Central memory CD8-positive, alpha-beta T cell (primary cell): ENCODE data around the gene DDX42.
A peak's percentile ranks its signal among the peaks of the same experiment; 100 is the strongest.

Source experiments
- ATAC-seq: fragments of 150-1000 bp; cut with Tn5 transposase; replicated peaks from 2 replicates; pipeline ENCODE4 v1.10.0; 2022; ENCODE audit warnings: mild to moderate bottlenecking, moderate FRiP score, moderate number of reproducible peaks; ENCODE audit not compliant: poor library complexity, severe bottlenecking; ENCODE audit errors: extremely low read depth
- DNase-seq, 2 donors: peaks; one replicate each; pipeline ENCODE4 v3.0.0; 2021; ENCODE audit warnings: low spot score in 2 of 2
- H3K27ac Mint-ChIP-seq: one replicate; pipeline ENCODE4 v1.8.0; 2022; ENCODE audit warnings: low read depth, mild to moderate bottlenecking, moderate library complexity, mixed read lengths
- H3K27me3 Mint-ChIP-seq: one replicate; pipeline ENCODE4 v1.8.0; 2022; ENCODE audit warnings: mixed read lengths
- H3K36me3 Mint-ChIP-seq: one replicate; pipeline ENCODE4 v1.8.0; 2022; ENCODE audit warnings: mild to moderate bottlenecking, moderate library complexity, mixed read lengths; ENCODE audit not compliant: insufficient read depth
- H3K4me1 Mint-ChIP-seq: one replicate; pipeline ENCODE4 v1.8.0; 2022; ENCODE audit warnings: mixed read lengths
- H3K4me3 Mint-ChIP-seq: one replicate; pipeline ENCODE4 v1.8.0; 2022; ENCODE audit warnings: mild to moderate bottlenecking, moderate library complexity, mixed read lengths
- H3K9me3 Mint-ChIP-seq: one replicate; pipeline ENCODE4 v1.8.0; 2022; ENCODE audit warnings: mixed read lengths

Gene DDX42

DNA sequence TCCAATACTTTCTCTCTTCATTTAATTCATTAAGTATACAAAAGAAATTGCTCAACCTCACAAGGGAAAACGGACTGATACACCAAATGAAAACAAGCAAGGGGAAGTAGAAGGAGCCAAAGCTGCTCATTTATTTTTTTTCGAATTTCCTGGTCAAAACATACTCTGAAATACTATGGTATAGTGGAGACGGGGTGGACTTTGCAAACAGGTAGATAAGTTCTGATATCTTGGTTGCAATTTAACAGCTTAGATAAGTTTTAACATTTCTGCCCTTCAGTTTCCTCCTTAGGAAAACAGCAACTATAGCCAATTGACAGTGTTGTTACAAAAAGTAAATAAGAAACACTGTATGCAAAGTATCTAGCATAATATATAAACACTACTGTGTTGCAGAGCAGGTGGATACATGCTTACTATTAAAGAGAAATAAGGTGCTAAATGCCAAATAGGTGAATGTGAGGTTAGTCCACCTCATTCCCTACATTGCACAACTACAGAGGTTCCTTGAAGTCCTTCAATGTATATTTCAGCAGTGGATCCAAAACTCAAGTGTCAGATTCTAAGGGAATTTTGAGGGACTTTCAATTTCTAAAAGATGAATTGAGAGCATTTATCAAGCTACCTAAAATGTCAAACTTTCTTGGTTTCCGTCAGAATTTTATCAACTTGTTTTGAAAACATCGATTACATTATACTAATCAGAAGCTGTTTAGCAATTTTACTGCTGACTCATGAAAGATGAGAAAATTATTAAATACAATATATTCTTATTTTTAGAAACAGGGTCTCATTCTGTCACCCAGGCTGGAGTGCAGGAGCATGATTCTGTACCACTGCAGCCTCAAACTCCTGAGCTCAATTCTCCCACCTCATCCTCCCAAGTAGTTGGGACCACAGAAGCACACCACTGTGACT, 11.6 kb upstream of the DDX42 start:
- H3K36me3 Mint-ChIP-seq, result peaks cover 68% of the 10 kb centered on the region

DNA sequence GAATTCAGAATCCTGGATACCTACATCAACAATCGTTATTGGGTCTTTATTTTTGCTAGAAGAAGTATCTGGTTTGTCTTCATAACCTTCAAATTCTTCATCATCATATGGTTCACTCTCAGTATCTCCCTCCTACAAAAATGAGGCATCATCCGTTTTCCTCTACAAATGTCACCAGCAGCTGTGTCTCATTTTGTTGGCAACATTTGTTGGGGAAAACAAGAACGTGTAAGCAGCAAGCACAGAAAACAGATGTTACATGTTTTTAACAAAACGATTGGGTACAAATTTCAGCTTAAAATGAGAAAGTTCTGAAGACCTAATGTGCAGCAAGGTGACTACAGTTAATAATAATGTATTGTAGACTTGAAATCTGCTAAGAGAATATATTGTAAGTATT, 9.3 kb upstream of the DDX42 start:
- H3K27ac Mint-ChIP-seq, result no peak overlapping the region
- H3K36me3 Mint-ChIP-seq, result peaks cover 57% of the 10 kb centered on the region
- H3K9me3 Mint-ChIP-seq, result no peaks in the 10 kb centered on the region
- H3K4me3 Mint-ChIP-seq, result no peak overlapping the region
- no peaks in the 10 kb centered on the region for H3K27me3 Mint-ChIP-seq
- H3K4me1 Mint-ChIP-seq, result peaks cover 28% of the 10 kb centered on the region
- no peak for ATAC-seq
- DNase-seq, result no peak

More for the DNA sequence above, 11.6 kb upstream of the DDX42 start:
- H3K4me1 Mint-ChIP-seq, result peaks cover 16% of the 10 kb centered on the region
- no peak overlapping the region for H3K4me3 Mint-ChIP-seq
- no peaks in the 10 kb centered on the region for H3K9me3 Mint-ChIP-seq
- DNase-seq, result no peak
- ATAC-seq, result no peak
- no peak overlapping the region for H3K27ac Mint-ChIP-seq
- H3K27me3 Mint-ChIP-seq, result no peaks in the 10 kb centered on the region

DNA sequence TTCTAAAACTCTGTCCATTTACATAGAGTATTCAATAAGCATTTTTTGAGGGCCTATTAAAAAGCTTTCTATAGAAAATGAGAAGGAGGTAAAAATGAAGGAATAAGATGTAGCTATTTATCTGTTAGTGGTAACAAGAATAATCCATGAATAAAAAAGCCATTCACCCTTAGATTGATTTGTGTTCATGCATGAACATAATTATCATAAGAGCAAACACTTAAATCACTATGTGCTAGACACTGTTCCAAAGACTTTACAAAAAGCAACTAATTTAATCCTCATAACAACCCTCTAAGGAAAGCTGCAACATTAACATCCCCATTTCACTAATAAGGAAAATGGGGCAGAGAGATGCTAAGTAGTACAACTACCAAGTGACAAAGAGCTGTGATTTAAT, 7.2 kb upstream of the DDX42 start:
- Mint-ChIP-seq H3K4me1 (peaks cover 38% of the 10 kb centered on the region), H3K27ac (no peak overlapping the region), H3K36me3 (peaks cover 42% of the 10 kb centered on the region)

DNA sequence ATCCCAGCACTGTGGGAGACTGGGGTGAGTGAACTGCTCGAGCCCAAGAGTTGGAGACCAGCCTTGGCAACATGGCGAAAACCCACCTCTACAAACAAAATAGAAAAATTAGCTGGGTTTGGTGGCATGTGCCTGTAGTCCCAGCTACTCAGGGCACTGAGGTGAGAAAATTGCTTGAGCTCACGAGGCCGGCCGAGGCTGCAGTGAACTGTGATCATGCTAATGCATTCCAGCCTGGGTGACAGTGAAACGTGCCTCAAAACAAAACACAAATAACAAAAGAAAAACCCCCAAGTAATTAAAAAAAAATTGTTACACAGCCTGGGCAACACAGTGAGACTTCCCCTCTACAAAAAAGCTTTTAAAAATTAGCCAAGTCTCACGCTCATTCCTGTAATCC, 5.5 kb upstream of the DDX42 start:
- no peak overlapping the region for H3K27ac Mint-ChIP-seq
- no peak for ATAC-seq

More for the DNA sequence above, 7.2 kb upstream of the DDX42 start:
- DNase-seq, result no peak
- ATAC-seq, result no peak
- H3K27me3 Mint-ChIP-seq, result no peaks in the 10 kb centered on the region
- H3K9me3 Mint-ChIP-seq, result no peaks in the 10 kb centered on the region
- no peak overlapping the region for H3K4me3 Mint-ChIP-seq

DNA sequence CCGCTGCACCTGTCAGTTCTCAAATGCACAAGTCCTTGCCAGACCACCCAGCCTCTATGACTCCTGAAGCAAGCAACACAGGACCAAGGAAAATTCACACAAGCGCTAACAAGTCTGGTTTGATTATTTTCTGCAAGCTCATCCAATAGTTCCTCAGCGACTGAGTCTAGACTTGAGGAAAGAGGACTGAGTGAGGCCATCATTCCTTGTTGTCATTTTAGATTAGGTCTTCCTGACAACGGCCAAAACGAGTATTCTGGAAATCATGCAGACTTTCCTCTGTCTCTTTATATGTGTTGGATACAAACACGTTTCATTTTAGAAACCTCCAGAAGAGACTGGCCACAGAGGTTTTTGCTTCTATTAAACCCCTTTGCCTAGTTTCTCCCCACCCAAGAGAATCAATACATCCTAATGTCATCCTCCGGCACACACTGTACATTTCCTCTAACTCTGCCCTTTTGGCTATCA, 1.1 kb upstream of the DDX42 start:
- Mint-ChIP-seq H3K27ac (peak overlapping the region; percentile 97), H3K9me3 (no peaks in the 10 kb centered on the region), H3K4me1 (peaks cover 56% of the 10 kb centered on the region), H3K4me3 (peak overlapping the region; percentile 99), H3K36me3 (peaks cover 32% of the 10 kb centered on the region), H3K27me3 (no peaks in the 10 kb centered on the region)
- ATAC-seq, result no peak
- no peak for DNase-seq

More for the DNA sequence above, 5.5 kb upstream of the DDX42 start:
- no peaks in the 10 kb centered on the region for H3K9me3 Mint-ChIP-seq
- no peaks in the 10 kb centered on the region for H3K27me3 Mint-ChIP-seq
- H3K4me1 Mint-ChIP-seq, result peaks cover 50% of the 10 kb centered on the region
- DNase-seq, result no peak
- peaks cover 34% of the 10 kb centered on the region for H3K36me3 Mint-ChIP-seq
- H3K4me3 Mint-ChIP-seq, result no peak overlapping the region

DNA sequence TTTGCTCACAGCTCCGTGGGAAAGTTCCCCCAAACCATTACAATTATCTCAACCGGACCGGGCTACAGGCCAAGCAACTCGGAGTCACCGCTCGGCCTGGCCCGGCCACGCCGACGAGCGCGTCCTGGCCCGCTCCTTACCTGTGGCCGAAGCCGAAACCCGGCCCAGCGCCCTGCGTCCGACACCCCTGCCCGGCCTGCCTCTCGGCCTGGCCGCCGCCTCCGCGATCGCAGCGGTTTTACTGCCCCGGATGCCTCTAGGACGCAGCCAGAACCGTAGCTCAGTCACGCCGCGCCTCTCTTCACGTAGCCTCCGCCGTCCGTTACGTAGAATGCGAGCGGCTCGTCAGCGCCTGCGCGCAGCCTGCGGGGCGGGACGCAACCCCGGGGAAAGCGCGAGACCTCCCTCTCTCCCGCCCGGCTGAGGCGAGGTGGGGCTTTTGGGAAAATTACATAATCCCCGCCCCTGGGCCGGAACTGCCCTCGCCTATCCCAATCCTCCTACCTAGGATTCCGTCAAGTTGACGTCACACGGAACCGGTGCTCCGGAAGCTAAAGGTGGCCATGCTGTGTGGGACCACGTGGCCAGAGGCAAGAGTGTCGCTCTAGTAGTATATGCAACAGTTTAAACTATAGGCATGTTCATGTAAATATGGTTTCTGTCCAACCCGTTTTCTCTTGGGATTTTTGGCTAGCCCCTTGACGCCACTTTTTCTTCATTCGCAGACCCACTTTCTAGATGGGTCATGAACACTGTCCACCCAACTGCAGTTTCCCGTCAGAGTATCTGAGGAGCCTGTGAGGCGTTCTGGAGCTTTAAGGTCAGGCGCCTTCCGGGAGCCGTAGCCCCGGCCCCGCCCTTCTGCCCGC, 464 bp upstream of the DDX42 start, which contains the start of gene CCDC47:
TSS of gene CCDC47 (minus strand) at position 326 of the 869 bp plus-strand sequence. CDS start 7,422 bp downstream, outside the sequence.
- peaks cover 35% of the 10 kb centered on the region for H3K36me3 Mint-ChIP-seq
- H3K9me3 Mint-ChIP-seq, result no peaks in the 10 kb centered on the region
- DNase-seq (peak; percentile 95 to 98), ATAC-seq (peak; percentile 92)
- H3K4me1 Mint-ChIP-seq, result peaks cover 58% of the 10 kb centered on the region
- H3K4me3 Mint-ChIP-seq, result peak within 1 kb of the TSS; percentile 99
- H3K27ac Mint-ChIP-seq, result peak within 1 kb of the TSS; percentile 97
- no peaks in the 10 kb centered on the region for H3K27me3 Mint-ChIP-seq

DNA sequence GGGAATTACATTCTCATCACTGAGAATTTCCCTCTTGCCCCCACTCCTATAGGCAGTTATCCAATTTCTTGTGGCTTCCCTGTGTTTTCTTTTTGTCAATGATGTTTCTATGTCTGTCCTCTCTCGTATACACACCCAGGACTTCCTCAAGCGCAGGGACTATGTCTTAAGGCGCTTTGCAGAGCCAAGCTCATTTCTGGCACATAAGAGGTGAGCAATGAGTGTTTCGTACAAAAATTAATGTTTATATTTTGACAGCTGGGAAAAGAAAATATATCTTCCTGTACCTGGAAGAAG, 947 bp downstream of the DDX42 start:
- Mint-ChIP-seq H3K9me3 (no peaks in the 10 kb centered on the region), H3K36me3 (peaks cover 40% of the 10 kb centered on the region), H3K27ac (peak overlapping the region; percentile 97), H3K4me1 (peaks cover 63% of the 10 kb centered on the region), H3K27me3 (no peaks in the 10 kb centered on the region), H3K4me3 (peak overlapping the region; percentile 99)
- DNase-seq (no peak), ATAC-seq (no peak)

DNA sequence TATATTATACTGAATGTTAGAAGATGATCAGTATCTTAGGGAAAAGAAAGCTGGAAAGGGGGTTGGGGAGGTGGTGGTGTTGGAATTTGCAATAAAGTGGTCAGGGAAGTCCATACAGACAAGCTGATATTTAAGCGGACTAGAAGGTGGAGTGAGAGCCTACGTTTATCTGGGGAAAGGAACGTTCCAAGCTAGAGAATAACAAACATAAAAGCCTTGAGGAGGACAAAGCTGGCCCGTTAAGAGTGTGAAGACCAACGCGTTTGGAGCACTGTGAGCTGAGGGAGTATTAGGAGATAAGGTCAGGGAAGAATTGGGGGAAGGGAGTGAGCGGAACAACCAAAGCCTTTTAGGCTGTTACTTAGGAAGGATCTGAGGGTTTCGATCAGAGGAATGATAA, 1.4 kb downstream of the DDX42 start:
- Mint-ChIP-seq H3K9me3 (no peaks in the 10 kb centered on the region), H3K4me3 (peak overlapping the region; percentile 99), H3K27me3 (no peaks in the 10 kb centered on the region), H3K36me3 (peaks cover 44% of the 10 kb centered on the region), H3K4me1 (peaks cover 63% of the 10 kb centered on the region), H3K27ac (peak overlapping the region; percentile 97)
- no peak for ATAC-seq
- DNase-seq, result no peak

DNA sequence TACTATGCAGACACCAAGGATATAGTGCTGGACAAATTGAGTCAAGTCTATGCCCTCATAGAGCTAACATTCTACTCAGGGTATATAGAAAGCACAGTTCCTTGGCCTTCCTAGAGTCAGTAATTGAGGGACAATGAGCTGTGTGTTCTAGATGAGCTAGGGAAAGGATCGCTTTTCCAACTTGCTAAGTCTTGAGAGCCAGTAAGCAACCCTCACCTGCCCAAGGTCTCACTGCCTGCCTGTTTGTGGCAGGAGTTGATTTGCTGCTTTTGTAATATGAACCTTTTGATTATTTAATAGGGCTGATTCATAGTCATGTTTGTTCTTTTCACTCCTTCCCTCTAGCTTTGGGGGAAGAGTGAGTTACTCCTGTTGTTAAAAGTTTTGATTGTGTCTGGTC, 6.5 kb downstream of the DDX42 start:
- H3K4me1 Mint-ChIP-seq, result peaks cover 63% of the 10 kb centered on the region
- ATAC-seq (no peak), DNase-seq (no peak)
- no peaks in the 10 kb centered on the region for H3K27me3 Mint-ChIP-seq
- no peaks in the 10 kb centered on the region for H3K9me3 Mint-ChIP-seq
- peaks cover 38% of the 10 kb centered on the region for H3K36me3 Mint-ChIP-seq
- H3K27ac Mint-ChIP-seq, result peak overlapping the region; percentile 72
- H3K4me3 Mint-ChIP-seq, result no peak overlapping the region

DNA sequence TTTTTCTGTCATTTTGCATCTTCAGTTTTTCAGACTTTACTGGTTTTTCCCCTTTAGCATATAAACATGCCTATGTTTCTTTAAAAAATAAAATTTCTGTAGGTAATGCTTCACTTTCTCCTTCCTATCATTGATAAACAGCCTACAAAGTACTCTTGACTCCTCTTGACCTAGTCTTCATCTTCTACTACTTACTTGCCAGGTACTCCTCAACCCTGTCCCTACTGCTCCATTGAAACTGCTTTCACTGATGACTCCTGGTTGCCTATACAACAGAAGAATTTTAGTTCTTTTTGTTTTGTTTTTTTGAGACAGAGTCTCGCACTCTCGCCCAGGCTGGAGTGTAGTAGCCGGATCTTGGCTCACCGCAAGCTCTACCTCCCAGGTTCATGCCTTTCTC, 7.0 kb downstream of the DDX42 start:
- Mint-ChIP-seq H3K9me3 (no peaks in the 10 kb centered on the region), H3K36me3 (peaks cover 39% of the 10 kb centered on the region), H3K4me3 (no peak overlapping the region), H3K27me3 (no peaks in the 10 kb centered on the region), H3K27ac (peak overlapping the region; percentile 33), H3K4me1 (peaks cover 59% of the 10 kb centered on the region)
- DNase-seq (no peak), ATAC-seq (no peak)

DNA sequence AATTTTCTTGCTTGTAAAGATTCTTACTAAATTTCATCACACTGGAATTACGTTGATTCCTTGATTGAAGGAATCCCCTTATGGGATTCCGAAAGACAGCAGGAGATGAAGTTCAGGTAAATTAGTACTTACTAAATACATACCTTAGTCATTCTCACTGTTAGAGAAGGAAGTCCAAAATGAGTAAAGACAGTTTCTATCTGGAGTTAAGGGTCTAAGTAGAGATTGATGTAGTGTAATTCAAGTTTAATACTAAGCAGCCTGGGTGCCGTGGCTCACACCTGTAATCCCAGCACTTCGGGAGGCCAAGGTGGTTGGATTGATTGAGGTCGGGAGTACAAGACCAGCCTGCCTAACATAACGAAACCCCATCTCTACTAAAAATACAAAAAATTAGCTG, 9.6 kb downstream of the DDX42 start:
- Mint-ChIP-seq H3K4me1 (peaks cover 42% of the 10 kb centered on the region), H3K4me3 (no peak overlapping the region), H3K9me3 (no peaks in the 10 kb centered on the region), H3K27ac (no peak overlapping the region), H3K36me3 (peaks cover 41% of the 10 kb centered on the region), H3K27me3 (no peaks in the 10 kb centered on the region)
- ATAC-seq, result no peak
- DNase-seq, result no peak

DNA sequence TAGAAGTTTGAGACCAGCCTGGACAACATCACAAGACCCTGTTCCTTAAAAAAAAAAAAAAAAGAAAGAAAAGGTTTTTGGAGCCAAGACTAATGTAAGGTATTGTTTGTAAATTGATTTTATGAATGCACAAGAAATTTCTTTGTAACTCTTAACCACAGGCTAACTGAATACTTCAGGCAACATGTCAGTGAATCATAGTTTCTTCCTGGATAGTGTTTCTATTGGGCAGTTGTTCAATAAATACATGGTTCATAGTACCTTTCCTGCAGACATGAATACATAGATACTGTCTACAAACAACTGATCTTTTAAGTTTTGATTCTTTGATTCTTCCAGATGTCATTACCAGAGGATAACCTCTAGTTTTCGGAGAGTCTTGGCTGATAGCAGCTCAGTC, 11.6 kb downstream of the DDX42 start:
- no peaks in the 10 kb centered on the region for H3K27me3 Mint-ChIP-seq
- ATAC-seq (no peak), DNase-seq (no peak)
- H3K4me1 Mint-ChIP-seq, result peaks cover 29% of the 10 kb centered on the region
- H3K36me3 Mint-ChIP-seq, result peaks cover 44% of the 10 kb centered on the region
- H3K9me3 Mint-ChIP-seq, result no peaks in the 10 kb centered on the region
- H3K4me3 Mint-ChIP-seq, result no peak overlapping the region
- no peak overlapping the region for H3K27ac Mint-ChIP-seq
